ENCODE data around the gene ZNF609. TPM values are rescaled to one million over a fixed set of nuclear protein-coding genes. Genes with fewer than 3 reads are reported as not detected.

The ZNF609 gene
- total RNA-seq, 1 experiment from 2014 or later = 31.0 TPM

DNA sequence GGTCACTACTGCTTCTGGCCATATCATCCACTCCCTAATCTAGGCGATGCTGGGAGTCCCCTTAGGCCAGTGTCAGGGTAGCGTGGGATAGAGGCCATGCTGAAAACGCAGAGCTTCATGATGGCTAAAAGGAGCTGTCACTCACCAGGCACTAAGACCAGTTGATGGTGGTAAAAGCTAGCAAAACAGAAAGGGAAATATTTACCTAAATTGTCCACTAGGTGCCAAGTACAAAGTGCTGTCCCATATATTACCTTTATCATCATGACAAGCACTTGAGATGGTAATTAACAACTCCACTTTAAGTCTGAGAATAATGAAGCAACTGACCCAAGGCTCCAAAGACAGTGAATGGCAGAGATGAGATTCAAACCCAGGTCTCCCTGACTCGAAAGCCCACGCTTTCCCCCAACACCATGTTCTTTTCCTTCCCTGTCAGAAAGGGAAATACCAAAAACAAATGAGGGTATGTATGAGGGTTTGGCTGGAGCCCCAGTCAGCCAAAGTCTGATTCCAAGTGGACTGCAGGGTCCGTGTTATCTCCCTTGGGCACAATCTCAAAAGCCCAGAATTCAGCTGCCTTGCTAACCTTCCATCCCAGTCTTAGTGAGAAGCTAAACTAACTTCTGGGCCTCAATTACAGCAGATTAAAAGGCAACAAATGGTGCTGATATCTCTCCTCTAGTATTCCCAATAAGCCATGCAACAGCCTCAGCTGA lies 230.4 kb downstream of the ZNF609 start:
- H3K27ac ChIP-seq (ENCODE audit: low read depth, low read length) = no peak overlapping the region
- H3K9me3 ChIP-seq (ENCODE audit: control insufficient read depth in 1 of 2, insufficient read depth in 1 of 2, low read depth in 1 of 2, low read length in 2 of 2) = no peaks in the 10 kb centered on the region
- H3K36me3 ChIP-seq (ENCODE audit: control insufficient read depth in 1 of 2, insufficient read depth in 2 of 2, low read length in 2 of 2) = peaks cover 20 to 33% of the 10 kb centered on the region in 2 experiments; a peak in 3 of 4 replicates
- no TSS peak for BruUV-seq (replicated peaks)
- H3K27me3 ChIP-seq (ENCODE audit: insufficient read depth, low read length) = no peaks in the 10 kb centered on the region
- intact Hi-C loops (cut with micrococcal nuclease) = no loop called here
- ChIA-PET CTCF (interaction anchor here (1.4 to 3.0 kb wide), 2 partner anchors 9 to 38 kb away, joined by 3 to 17 read pairs; no protein-coding TSS in a partner anchor), RAD21 (ENCODE audit: low non-redundant PET in 1 of 2, low total read pairs in 2 of 2, uncharacterized antibody in 2 of 2, unreplicated experiment in 2 of 2) (no interaction called here), POLR2A (no interaction called here)
- H3K9ac ChIP-seq (ENCODE audit: low read length) = no peak overlapping the region
- H3K4me2 ChIP-seq (ENCODE audit: low read length) = no peak overlapping the region
- TF ChIP-seq CEBPB (IDR thresholded peaks at IDR 0.05; ENCODE audit: low read depth) (no peak), JUND (IDR thresholded peaks at IDR 0.05) (no peak), SRF (IDR thresholded peaks at IDR 0.05; ENCODE audit: low read depth) (no peak), RAD21 (IDR thresholded peaks at IDR 0.05; ENCODE audit: low read depth) (0 out of 2 replicates have a peak, but pooled peaks have one; percentile 6), ELF1 (IDR thresholded peaks at IDR 0.05; ENCODE audit: borderline replicate concordance, low read depth) (no peak), EGR1 (IDR thresholded peaks at IDR 0.05; ENCODE audit: low read depth) (no peak), CBX3 (IDR thresholded peaks at IDR 0.05; ENCODE audit: low read depth) (no peak), EZH2 (IDR thresholded peaks at IDR 0.05) (no peak), EZH2phosphoT487 (IDR thresholded peaks at IDR 0.05; ENCODE audit: borderline replicate concordance) (no peak), TCF7L2 (IDR thresholded peaks at IDR 0.05; ENCODE audit: borderline replicate concordance, extremely low read depth, insufficient read depth, insufficient read length) (no peak), POLR2A (IDR thresholded peaks at IDR 0.05; ENCODE audit: borderline replicate concordance, extremely low read depth, insufficient read depth, insufficient read length) (no peak), POLR2AphosphoS5 (IDR thresholded peaks at IDR 0.05; ENCODE audit: low read depth, low read length) (no peak)
- TF ChIP-seq, protein P1, sequence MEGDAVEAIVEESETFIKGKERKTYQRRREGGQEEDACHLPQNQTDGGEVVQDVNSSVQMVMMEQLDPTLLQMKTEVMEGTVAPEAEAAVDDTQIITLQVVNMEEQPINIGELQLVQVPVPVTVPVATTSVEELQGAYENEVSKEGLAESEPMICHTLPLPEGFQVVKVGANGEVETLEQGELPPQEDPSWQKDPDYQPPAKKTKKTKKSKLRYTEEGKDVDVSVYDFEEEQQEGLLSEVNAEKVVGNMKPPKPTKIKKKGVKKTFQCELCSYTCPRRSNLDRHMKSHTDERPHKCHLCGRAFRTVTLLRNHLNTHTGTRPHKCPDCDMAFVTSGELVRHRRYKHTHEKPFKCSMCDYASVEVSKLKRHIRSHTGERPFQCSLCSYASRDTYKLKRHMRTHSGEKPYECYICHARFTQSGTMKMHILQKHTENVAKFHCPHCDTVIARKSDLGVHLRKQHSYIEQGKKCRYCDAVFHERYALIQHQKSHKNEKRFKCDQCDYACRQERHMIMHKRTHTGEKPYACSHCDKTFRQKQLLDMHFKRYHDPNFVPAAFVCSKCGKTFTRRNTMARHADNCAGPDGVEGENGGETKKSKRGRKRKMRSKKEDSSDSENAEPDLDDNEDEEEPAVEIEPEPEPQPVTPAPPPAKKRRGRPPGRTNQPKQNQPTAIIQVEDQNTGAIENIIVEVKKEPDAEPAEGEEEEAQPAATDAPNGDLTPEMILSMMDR (IDR thresholded peaks at IDR 0.05 in 2 of 3, conservative IDR thresholded peaks at IDR 0.05 in 1 of 3; ENCODE audit: borderline replicate concordance in 1 of 3, insufficient read depth in 1 of 3, low read depth in 2 of 3, low read length in 2 of 3) = peak in 2 of 3 experiments; percentile 17 to 41; a peak in 2 of 6 replicates
- TF ChIP-seq, protein P2, sequence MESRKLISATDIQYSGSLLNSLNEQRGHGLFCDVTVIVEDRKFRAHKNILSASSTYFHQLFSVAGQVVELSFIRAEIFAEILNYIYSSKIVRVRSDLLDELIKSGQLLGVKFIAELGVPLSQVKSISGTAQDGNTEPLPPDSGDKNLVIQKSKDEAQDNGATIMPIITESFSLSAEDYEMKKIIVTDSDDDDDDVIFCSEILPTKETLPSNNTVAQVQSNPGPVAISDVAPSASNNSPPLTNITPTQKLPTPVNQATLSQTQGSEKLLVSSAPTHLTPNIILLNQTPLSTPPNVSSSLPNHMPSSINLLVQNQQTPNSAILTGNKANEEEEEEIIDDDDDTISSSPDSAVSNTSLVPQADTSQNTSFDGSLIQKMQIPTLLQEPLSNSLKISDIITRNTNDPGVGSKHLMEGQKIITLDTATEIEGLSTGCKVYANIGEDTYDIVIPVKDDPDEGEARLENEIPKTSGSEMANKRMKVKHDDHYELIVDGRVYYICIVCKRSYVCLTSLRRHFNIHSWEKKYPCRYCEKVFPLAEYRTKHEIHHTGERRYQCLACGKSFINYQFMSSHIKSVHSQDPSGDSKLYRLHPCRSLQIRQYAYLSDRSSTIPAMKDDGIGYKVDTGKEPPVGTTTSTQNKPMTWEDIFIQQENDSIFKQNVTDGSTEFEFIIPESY (IDR thresholded peaks at IDR 0.05; ENCODE audit: extremely low read depth, insufficient replicate concordance, low read length) = no peak
- TF ChIP-seq, protein P3, sequence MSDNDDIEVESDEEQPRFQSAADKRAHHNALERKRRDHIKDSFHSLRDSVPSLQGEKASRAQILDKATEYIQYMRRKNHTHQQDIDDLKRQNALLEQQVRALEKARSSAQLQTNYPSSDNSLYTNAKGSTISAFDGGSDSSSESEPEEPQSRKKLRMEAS (IDR thresholded peaks at IDR 0.05) = no peak
- TF ChIP-seq, protein P4, sequence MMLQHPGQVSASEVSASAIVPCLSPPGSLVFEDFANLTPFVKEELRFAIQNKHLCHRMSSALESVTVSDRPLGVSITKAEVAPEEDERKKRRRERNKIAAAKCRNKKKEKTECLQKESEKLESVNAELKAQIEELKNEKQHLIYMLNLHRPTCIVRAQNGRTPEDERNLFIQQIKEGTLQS (IDR thresholded peaks at IDR 0.05) = no peak
- ATAC-seq = peak; percentile 56; the same call in 1 of the 2 replicates
- no peaks in the 10 kb centered on the region for H3K4me1 ChIP-seq (ENCODE audit: control insufficient read depth in 1 of 2, insufficient read depth in 2 of 2, low read length in 2 of 2)
- H3K79me2 ChIP-seq (ENCODE audit: insufficient read depth, low read length) = peaks cover 15% of the 10 kb centered on the region; the same call in 1 of the 2 replicates
- H2AFZ ChIP-seq (ENCODE audit: low read depth, low read length, poor library complexity, severe bottlenecking) = no peak overlapping the region
- H3K4me3 ChIP-seq (replicated peaks in 1 of 2; ENCODE audit: low read depth in 1 of 2, low read length in 2 of 2) = no peak overlapping the region
- no peak for DNase-seq (ENCODE audit: low read depth, low spot score)
- no peaks in the 10 kb centered on the region for H3K9me2 ChIP-seq (ENCODE audit: insufficient read depth)
- no peaks in the 10 kb centered on the region for H4K20me1 ChIP-seq (ENCODE audit: insufficient read depth)
